HFFc6 (cell line): ENCODE data around the gene ZNF490. TPM values are rescaled to one million over a fixed set of nuclear protein-coding genes. Genes with fewer than 3 reads are reported as not detected.

Experiments used
- DNase-seq: peaks from one replicate; pipeline ENCODE4 v3.0.0-alpha.2; 2018
- H3K27ac Mint-ChIP-seq: 2 replicates; pipeline ENCODE4 v1.8.0; 2020; ENCODE audit warnings: mild to moderate bottlenecking, mixed read lengths
- H3K27me3 Mint-ChIP-seq: 2 replicates; pipeline ENCODE4 v1.8.0; 2021; ENCODE audit warnings: mild to moderate bottlenecking, moderate library complexity, mixed read lengths; ENCODE audit not compliant: insufficient read depth
- H3K36me3 Mint-ChIP-seq: 2 replicates; pipeline ENCODE4 v1.8.0; 2021; ENCODE audit warnings: low read depth, mixed read lengths
- H3K4me1 Mint-ChIP-seq: 2 replicates; pipeline ENCODE4 v1.8.0; 2020; ENCODE audit warnings: low read depth, mixed read lengths
- H3K4me3 Mint-ChIP-seq: 2 replicates; pipeline ENCODE4 v1.8.0; 2020; ENCODE audit warnings: mild to moderate bottlenecking, moderate library complexity, mixed read lengths
- H3K9me3 Mint-ChIP-seq: 2 replicates; pipeline ENCODE4 v1.8.0; 2020; ENCODE audit warnings: mild to moderate bottlenecking, mixed read lengths
- CTCF ChIP-seq: fragments of 200-600 bp; sonication (generic); IDR thresholded peaks from 2 replicates; pipeline ENCODE4 v1.5.0; 2021; ENCODE audit warnings: antibody characterized with exemption, mild to moderate bottlenecking
- total RNA-seq, 6 experiments: library from RNA; stranded (reverse); fragmentation: NEBNext Ultra II Directional; extraction: Animal tissue kit (Norgen Biotek cat#: 25700); gene quantifications; 2 replicates in 1 of 6; 3 replicates in 5 of 6; pipeline ENCODE4 v1.2.3, GENCODE V29; 2021

The ZNF490 gene
- total RNA-seq, 6 experiments from 2014 or later = 5.4 to 9.2 (median 7.8) TPM

- Mint-ChIP-seq H3K27ac (no peak overlapping the region), H3K9me3 (peaks cover 50% of the 10 kb centered on the region), H3K27me3 (peaks cover 5% of the 10 kb centered on the region), H3K4me3 (no peak overlapping the region), H3K4me1 (peaks cover 19% of the 10 kb centered on the region), H3K36me3 (peaks cover 67% of the 10 kb centered on the region)
- no peak for TF ChIP-seq CTCF
- DNase-seq = no peak
Observed at GRCh38 chr19:12546903-12547302, 63.7 kb downstream of the ZNF490 start.

- Mint-ChIP-seq H3K9me3 (peaks cover 55% of the 10 kb centered on the region), H3K36me3 (peaks cover 67% of the 10 kb centered on the region), H3K27me3 (no peaks in the 10 kb centered on the region), H3K4me1 (peaks cover 14% of the 10 kb centered on the region), H3K4me3 (no peak overlapping the region), H3K27ac (no peak overlapping the region)
- TF ChIP-seq CTCF = no peak
- DNase-seq = no peak
Observed at GRCh38 chr19:12546068-12546467, 64.5 kb downstream of the ZNF490 start.

- no peak for DNase-seq
- H3K27ac Mint-ChIP-seq = no peak overlapping the region
- H3K27me3 Mint-ChIP-seq = no peaks in the 10 kb centered on the region
- no peak for TF ChIP-seq CTCF
- peaks cover 14% of the 10 kb centered on the region for H3K4me1 Mint-ChIP-seq
- peaks cover 70% of the 10 kb centered on the region for H3K36me3 Mint-ChIP-seq
- no peak overlapping the region for H3K4me3 Mint-ChIP-seq
- peaks cover 60% of the 10 kb centered on the region for H3K9me3 Mint-ChIP-seq
Observed at GRCh38 chr19:12545267-12545666, 65.3 kb downstream of the ZNF490 start.

GRCh38 chr19:12544401-12544876, 66.2 kb downstream of the ZNF490 start:
- DNase-seq = no peak
- H3K27ac Mint-ChIP-seq = no peak overlapping the region
- peaks cover 10% of the 10 kb centered on the region for H3K4me1 Mint-ChIP-seq
- TF ChIP-seq CTCF = no peak
- peaks cover 72% of the 10 kb centered on the region for H3K36me3 Mint-ChIP-seq
- no peaks in the 10 kb centered on the region for H3K27me3 Mint-ChIP-seq
- H3K9me3 Mint-ChIP-seq = peaks cover 63% of the 10 kb centered on the region
- no peak overlapping the region for H3K4me3 Mint-ChIP-seq

- no peak overlapping the region for H3K4me3 Mint-ChIP-seq
Observed at GRCh38 chr19:12543855-12544254, 66.8 kb downstream of the ZNF490 start.

More at GRCh38 chr19:12543855-12544254, 66.8 kb downstream of the ZNF490 start:
- H3K36me3 Mint-ChIP-seq = peaks cover 68% of the 10 kb centered on the region
- TF ChIP-seq CTCF = no peak
- no peak for DNase-seq
- no peak overlapping the region for H3K27ac Mint-ChIP-seq
- peaks cover 62% of the 10 kb centered on the region for H3K9me3 Mint-ChIP-seq
- peaks cover 5% of the 10 kb centered on the region; the same call in 1 of the 2 replicates for H3K4me1 Mint-ChIP-seq
- H3K27me3 Mint-ChIP-seq = no peaks in the 10 kb centered on the region; the same call in 1 of the 2 replicates

Other genes with a start within 250 kb of the ZNF490 start
- 1 to 10 TPM; 2.1 to 3.1 (median 2.7) TPM for gene ZNF442, start 245.1 kb downstream of the ZNF490 start, total RNA-seq
- gene ZNF799, start 209.5 kb downstream of the ZNF490 start, total RNA-seq = 1 to 10 TPM; 1.1 to 1.8 (median 1.5) TPM
- 1 to 10 TPM; 1.1 to 1.8 (median 1.5) TPM for gene ZNF443, start 169.8 kb downstream of the ZNF490 start, total RNA-seq
- 1 to 10 TPM in 5 of 6 experiments, under 1 TPM in 1; 0.99 to 1.7 (median 1.2) TPM for gene ZNF709, start 126.0 kb downstream of the ZNF490 start, total RNA-seq
- gene ZNF564, start 59.3 kb downstream of the ZNF490 start, total RNA-seq = 1 to 10 TPM; 3.5 to 4.7 (median 4.2) TPM
- gene ZNF791, start 107 bp upstream of the ZNF490 start, total RNA-seq = 10 to 100 TPM; 18.3 to 21.9 (median 19.0) TPM
- gene MAN2B1, start 55.9 kb upstream of the ZNF490 start, total RNA-seq = 10 to 100 TPM; 49.9 to 69.9 (median 65.2) TPM
- gene WDR83, start 56.0 kb upstream of the ZNF490 start, total RNA-seq = 10 to 100 TPM in 3 of 6 experiments, 1 to 10 TPM in 3; 8.6 to 13.3 (median 9.9) TPM
- 10 to 100 TPM; 53.3 to 69.2 (median 59.6) TPM for gene DHPS, start 71.1 kb upstream of the ZNF490 start, total RNA-seq
- not detected for gene GNG14, start 77.2 kb upstream of the ZNF490 start, total RNA-seq
- 1 to 10 TPM; 4.5 to 7.1 (median 5.4) TPM for gene FBXW9, start 85.8 kb upstream of the ZNF490 start, total RNA-seq
- 10 to 100 TPM; 56.8 to 78.7 (median 66.0) TPM for gene TNPO2, start 113.1 kb upstream of the ZNF490 start, total RNA-seq
- 100 to 1,000 TPM; 147 to 189 (median 176) TPM for gene TRIR, start 123.9 kb upstream of the ZNF490 start, total RNA-seq
- gene GET3, start 126.7 kb upstream of the ZNF490 start, total RNA-seq = 100 to 1,000 TPM in 5 of 6 experiments, 10 to 100 TPM in 1; 97.0 to 116 (median 107) TPM
- gene BEST2, start 141.0 kb upstream of the ZNF490 start, total RNA-seq = not detected
- gene HOOK2, start 164.7 kb upstream of the ZNF490 start, total RNA-seq = 10 to 100 TPM; 10.5 to 13.8 (median 11.5) TPM
- 10 to 100 TPM; 52.1 to 89.2 (median 83.8) TPM for gene JUNB, start 180.7 kb upstream of the ZNF490 start, total RNA-seq
- gene PRDX2, start 191.0 kb upstream of the ZNF490 start, total RNA-seq = 100 to 1,000 TPM; 214 to 269 (median 229) TPM
- 10 to 100 TPM; 14.1 to 30.3 (median 25.6) TPM for gene THSD8, start 191.3 kb upstream of the ZNF490 start, total RNA-seq
- gene RNASEH2A, start 195.8 kb upstream of the ZNF490 start, total RNA-seq = 10 to 100 TPM; 17.9 to 43.2 (median 37.7) TPM
- not detected for gene RTBDN, start 223.8 kb upstream of the ZNF490 start, total RNA-seq
- under 1 TPM in 3 of 6 experiments, not detected in 3; 0.09 to 0.34 (median 0.26) TPM for gene MAST1, start 227.7 kb upstream of the ZNF490 start, total RNA-seq